Measurements from ENCODE around the gene NKIRAS2.

NKIRAS2 gene

GRCh38 chr17:42027961-42028790 lies 8.3 kb downstream of the NKIRAS2 start:
- DNase-seq = no peak

DNA sequence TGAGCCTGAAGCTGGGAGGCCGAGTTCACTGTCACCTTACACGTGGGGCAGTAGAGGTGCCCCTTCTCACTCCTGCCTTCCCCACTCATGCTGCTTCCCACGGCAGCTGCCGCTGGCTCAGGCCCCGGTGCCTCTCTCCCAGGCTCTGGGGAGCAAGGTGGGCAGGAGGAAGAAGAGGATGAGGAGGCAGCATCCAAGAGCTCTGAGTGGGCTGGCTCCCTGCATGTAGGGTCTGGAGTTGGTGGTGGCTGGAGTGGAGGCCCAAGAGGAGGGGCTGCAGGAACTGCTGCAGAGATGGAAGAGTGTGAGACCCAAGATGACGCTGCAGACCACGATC lies 8.9 kb downstream of the NKIRAS2 start:
- no peak for DNase-seq

- DNase-seq = no peak
These were observed 11.7 kb downstream of the NKIRAS2 start for GRCh38 chr17:42031584-42031983.

- no peak for DNase-seq
These were observed 14.2 kb downstream of the NKIRAS2 start for GRCh38 chr17:42034059-42034458.

GRCh38 chr17:42038221-42038973 lies 18.5 kb downstream of the NKIRAS2 start:
- no peak for DNase-seq

GRCh38 chr17:42039794-42040763 lies 20.2 kb downstream of the NKIRAS2 start:
- DNase-seq = no peak

GRCh38 chr17:42040818-42041217 lies 20.9 kb downstream of the NKIRAS2 start:
- DNase-seq = no peak

GRCh38 chr17:42041619-42042018 lies 21.7 kb downstream of the NKIRAS2 start:
- no peak for DNase-seq

GRCh38 chr17:42042598-42043319 lies 22.9 kb downstream of the NKIRAS2 start:
- no peak for DNase-seq

- no peak for DNase-seq
These were observed 25.8 kb downstream of the NKIRAS2 start for GRCh38 chr17:42045719-42046118.

GRCh38 chr17:42047343-42047742 lies 27.5 kb downstream of the NKIRAS2 start:
- no peak for DNase-seq

- DNase-seq = no peak
These were observed 30.0 kb downstream of the NKIRAS2 start for GRCh38 chr17:42049834-42050392.

GRCh38 chr17:42050393-42051012 lies 30.6 kb downstream of the NKIRAS2 start, which contains the start of gene C17orf113:
Gene C17orf113, minus strand, starts transcription at chr17:42050601. Its CDS starts 7,225 bp downstream, at chr17:42043376.
- DNase-seq = peak in 1 of 2 donors; percentile 30

DNA sequence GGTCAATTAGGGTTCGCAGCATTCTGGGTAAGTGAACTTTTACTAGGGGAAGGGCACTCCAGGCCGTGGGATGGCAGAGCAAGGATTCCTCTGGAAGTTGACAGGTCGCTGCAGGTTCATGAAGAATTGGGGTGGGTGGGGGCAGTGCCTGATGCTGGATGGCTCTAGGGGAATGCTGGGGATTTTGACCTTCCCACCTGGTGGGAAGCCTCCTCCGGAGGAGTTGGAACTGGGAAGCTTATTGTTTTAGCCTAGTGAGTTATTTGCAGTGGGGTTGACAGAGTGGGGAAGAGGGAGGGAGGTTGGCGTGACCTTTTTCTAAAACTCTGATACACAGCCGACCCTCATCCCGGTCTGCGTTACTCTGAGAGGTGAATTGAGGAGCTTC lies 31.1 kb downstream of the NKIRAS2 start:
- no peak for DNase-seq

- no peak for DNase-seq
These were observed 31.8 kb downstream of the NKIRAS2 start for GRCh38 chr17:42051645-42052044.

DNA sequence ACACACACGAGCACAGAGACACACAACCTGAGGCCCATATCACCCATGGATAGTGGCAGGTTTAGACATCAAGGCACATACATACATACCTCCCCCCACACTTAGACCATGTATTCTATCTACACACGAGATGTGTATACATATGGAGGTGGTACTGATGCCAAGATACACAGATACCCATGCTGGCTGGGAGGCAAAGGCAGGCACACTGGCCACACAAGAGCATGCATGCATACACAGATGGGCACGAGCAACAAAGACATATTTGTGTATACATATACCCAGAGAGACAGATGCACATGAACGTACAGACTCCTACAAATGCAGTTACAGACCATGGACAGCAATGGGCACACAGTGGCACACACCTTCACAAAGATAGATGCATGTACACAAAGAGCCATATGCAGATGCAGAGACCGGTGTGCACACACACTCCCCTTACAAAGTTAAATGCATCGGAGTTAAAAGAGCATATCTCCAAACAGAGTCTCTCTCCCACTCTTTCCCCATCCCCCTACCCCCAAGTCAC lies 32.5 kb downstream of the NKIRAS2 start:
- DNase-seq = no peak

- no peak for DNase-seq
These were observed 34.0 kb downstream of the NKIRAS2 start for GRCh38 chr17:42053731-42054500.

DNA sequence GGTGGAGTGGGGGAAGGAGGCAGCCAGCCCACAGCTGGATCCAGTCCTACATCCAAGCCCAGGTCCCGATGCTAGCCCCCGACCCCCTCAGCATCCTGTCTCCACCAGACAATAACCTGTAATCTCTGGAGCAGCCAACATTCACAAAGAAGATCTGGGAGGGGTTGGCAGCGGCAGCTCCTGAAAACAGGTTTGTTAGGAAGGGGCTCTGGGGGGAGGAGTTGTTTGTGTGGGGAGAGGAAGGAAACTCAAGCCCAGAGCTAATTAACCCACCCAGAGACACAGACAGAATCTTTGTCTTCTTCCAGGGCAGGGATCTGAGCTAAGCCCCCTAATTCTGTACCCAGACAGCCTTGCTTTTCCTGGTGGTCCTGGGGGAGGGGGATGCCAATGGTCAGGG lies 35.1 kb downstream of the NKIRAS2 start:
- no peak for DNase-seq

DNA sequence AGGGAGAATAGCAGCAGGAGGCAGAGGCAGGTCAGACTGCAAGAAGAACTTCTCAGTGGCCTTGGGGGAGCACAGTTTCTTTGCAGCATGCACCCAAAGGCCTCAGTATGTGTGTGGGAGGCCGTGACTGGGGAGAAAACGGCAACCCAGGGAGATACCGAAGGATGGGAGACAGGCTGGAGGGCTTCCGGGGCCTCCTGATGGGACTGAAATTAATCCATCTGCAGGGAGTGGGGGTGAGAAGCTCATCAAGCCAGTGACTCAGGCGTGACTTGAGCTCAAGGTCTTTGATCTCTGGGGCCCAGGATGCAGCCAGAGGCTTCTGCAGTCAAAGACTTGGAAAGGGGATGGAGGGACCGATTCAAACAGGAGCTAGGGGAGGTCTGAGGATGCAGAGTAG lies 35.6 kb downstream of the NKIRAS2 start:
- DNase-seq = no peak

DNA sequence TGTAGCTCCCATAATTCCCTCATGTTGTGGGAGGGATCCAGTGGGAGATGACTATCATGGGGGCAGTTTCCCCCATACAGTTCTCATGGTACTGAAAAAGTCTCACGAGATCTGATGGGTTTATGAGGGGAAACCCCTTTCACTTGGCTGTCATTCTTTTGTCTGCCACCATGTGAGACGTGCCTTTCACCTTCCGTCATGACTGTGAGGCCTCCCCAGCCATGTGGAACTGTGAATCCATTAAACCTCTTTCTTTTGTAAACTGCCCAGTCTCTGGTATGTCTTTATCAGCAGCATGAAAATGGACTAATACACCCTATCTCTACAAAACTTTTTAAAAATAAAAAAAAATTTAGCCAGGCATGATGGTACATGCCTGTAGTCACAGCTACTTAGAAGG lies 36.7 kb downstream of the NKIRAS2 start:
- no peak for DNase-seq

All from stimulated activated CD4-positive, alpha-beta T cell treated with anti-CD3 and anti-CD28 coated beads, Interleukin-2, amount 100 ng/mL, for 48 hours (primary cell).